Immature natural killer cell (primary cell): ENCODE results near the gene IKZF1. TPM values are rescaled to one million over a fixed set of nuclear protein-coding genes. Genes with fewer than 3 reads are reported as not detected.

Experiments used
- DNase-seq, 3 donors: peaks; one replicate each; pipeline ENCODE4 v3.0.0; 2022; ENCODE audit warnings: mixed read lengths in 1 of 3
- H3K27ac Mint-ChIP-seq, 6 donors: one replicate each; pipeline ENCODE4 v1.8.0; 2020; ENCODE audit warnings: mixed read lengths in 6 of 6, mild to moderate bottlenecking in 5 of 6, inconsistent platforms in 4 of 6, moderate library complexity in 3 of 6
- H3K27me3 Mint-ChIP-seq, 3 donors: one replicate each; pipeline ENCODE4 v1.8.0; 2020 to 2021; ENCODE audit warnings: low read depth in 3 of 3, mild to moderate bottlenecking in 3 of 3, mixed read lengths in 3 of 3, moderate library complexity in 3 of 3, inconsistent platforms in 1 of 3
- H3K36me3 Mint-ChIP-seq, 3 donors: one replicate each; pipeline ENCODE4 v1.8.0; 2020; ENCODE audit warnings: mixed read lengths in 3 of 3, inconsistent platforms in 2 of 3, mild to moderate bottlenecking in 2 of 3
- H3K4me1 Mint-ChIP-seq, 2 donors: one replicate each; pipeline ENCODE4 v1.8.0; 2020; ENCODE audit warnings: inconsistent platforms in 2 of 2, mild to moderate bottlenecking in 2 of 2, mixed read lengths in 2 of 2, moderate library complexity in 1 of 2
- H3K4me3 Mint-ChIP-seq, 5 donors: one replicate each; pipeline ENCODE4 v1.8.0; 2020; ENCODE audit warnings: mild to moderate bottlenecking in 5 of 5, mixed read lengths in 5 of 5, inconsistent platforms in 3 of 5, moderate library complexity in 3 of 5
- H3K9me3 Mint-ChIP-seq, 6 donors: one replicate each; pipeline ENCODE4 v1.8.0; 2020; ENCODE audit warnings: mild to moderate bottlenecking in 6 of 6, mixed read lengths in 6 of 6, inconsistent platforms in 4 of 6, moderate library complexity in 3 of 6
- polyA plus RNA-seq, 3 donors: library from polyadenylated mRNA; unstranded; fragments of 300-500 nt; fragmentation: Illumina TruSeq; gene quantifications; one replicate each; pipeline ENCODE4 v1.2.3, GENCODE V29; 2021

The IKZF1 gene
- polyA plus RNA-seq, 3 donors from 2014 or later = 79.5 to 307 (median 91.3) TPM

DNA sequence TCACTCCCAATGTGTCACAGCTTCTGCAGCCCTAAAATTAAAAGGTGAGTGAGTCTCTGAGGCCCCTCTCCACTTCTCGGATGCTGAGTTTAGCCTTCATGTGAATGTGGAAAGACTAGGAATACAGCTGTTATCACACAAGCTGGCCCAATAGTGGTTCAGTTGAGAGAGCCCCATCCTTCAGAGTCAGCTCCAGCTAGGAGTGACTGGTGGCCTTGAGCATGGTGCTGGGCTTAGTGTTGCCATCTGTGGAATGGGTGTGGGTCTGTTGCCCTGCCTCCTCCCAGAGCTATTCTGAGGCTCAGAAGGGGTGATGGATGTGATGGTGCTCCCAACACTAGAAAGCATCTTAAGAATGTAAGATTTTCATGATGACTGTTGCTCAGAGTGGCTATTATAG, 89.8 kb downstream of the IKZF1 start:
- Mint-ChIP-seq H3K4me1 (peaks cover 82 to 98% of the 10 kb centered on the region in 2 donors), H3K9me3 (no peaks in the 10 kb centered on the region), H3K4me3 (peak overlapping the region; percentile 66 to 84 (median 74)), H3K27ac (peak overlapping the region; percentile 82 to 96 (median 90)), H3K27me3 (peaks cover 0 to 24% (median 11%) of the 10 kb centered on the region in 3 donors), H3K36me3 (peaks cover 26 to 65% (median 49%) of the 10 kb centered on the region in 3 donors)
- no peak for DNase-seq

DNA sequence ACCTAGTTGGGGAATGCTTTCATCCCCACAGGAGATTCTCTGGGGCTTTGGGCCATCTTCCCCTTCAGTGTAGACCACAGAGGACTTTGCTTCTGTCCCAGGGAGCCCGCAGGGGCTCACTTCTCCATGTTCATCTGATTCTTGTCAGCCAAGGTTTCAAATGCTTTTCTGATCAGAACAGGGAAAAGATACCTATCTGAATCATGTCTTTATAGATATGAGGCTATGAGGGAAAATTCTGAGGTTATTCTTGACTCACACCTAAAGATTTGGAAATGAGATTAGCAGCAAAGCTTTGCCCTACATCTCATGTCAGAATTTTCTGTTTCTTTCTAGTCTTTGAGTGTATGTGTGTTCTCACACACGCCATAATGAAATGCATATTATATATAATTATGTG, 92.3 kb downstream of the IKZF1 start:
- H3K4me3 Mint-ChIP-seq = peak overlapping the region; percentile 41 to 69 (median 66)
- H3K36me3 Mint-ChIP-seq = peaks cover 34 to 63% (median 42%) of the 10 kb centered on the region in 3 donors
- DNase-seq = no peak
- no peaks in the 10 kb centered on the region for H3K9me3 Mint-ChIP-seq
- H3K27me3 Mint-ChIP-seq = peaks cover 3 to 27% (median 7%) of the 10 kb centered on the region in 3 donors
- H3K27ac Mint-ChIP-seq = peak overlapping the region; percentile 66 to 92 (median 88)
- H3K4me1 Mint-ChIP-seq = peaks cover 73 to 82% of the 10 kb centered on the region in 2 donors

DNA sequence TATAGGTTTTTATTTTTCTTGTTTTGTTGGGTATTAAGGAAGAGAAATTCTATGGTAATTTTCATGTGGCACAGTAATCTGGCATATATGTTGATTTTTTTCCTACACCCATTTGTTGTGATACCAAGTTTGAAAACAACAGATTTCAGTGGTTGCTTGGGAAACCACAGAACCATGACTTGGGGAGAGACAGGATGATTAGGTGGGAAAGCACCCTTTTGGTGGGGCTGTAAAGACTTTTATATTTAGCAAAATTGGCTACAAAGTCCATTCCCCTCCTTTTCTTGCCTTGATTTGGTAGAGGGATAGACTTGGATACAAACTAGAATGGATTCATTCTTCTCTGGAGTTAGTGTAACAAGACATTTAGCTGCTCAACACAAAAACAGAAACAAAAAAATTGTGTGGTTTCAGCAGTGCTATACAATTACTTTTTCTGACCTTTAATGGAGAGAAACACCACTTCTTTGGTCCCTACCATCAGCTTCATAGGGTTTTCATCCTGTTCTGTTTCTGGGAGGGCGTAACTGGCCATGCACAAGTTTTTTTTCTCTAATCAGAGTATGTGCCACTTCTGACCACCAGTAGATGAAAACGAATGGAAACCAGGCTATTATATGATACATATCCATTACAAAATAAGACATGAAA, 92.9 kb downstream of the IKZF1 start:
- H3K27me3 Mint-ChIP-seq = peaks cover 3 to 27% (median 7%) of the 10 kb centered on the region in 3 donors
- H3K9me3 Mint-ChIP-seq = no peaks in the 10 kb centered on the region
- H3K36me3 Mint-ChIP-seq = peaks cover 29 to 58% (median 39%) of the 10 kb centered on the region in 3 donors
- DNase-seq = peak; percentile 39 to 43 (median 40)
- H3K27ac Mint-ChIP-seq = peak overlapping the region; percentile 66 to 92 (median 88)
- H3K4me3 Mint-ChIP-seq = peak overlapping the region; percentile 54 to 69 (median 66)
- peaks cover 68 to 82% of the 10 kb centered on the region in 2 donors for H3K4me1 Mint-ChIP-seq

DNA sequence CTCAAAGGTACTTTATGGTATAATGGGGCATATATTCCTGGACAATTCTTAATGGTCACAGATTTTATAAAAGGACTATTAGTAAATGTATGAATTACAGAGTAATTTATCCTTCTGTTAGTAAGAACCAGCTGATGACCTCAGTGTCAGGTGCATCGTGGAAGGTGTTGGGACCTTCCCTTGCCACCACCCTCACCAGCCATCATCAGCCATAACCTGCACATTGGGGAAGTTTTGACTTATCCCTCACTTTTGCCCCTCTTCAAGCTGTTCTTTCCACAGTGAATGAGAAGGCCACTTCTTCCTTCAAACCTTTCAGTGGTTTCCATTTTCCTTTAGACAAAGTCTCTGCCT, 93.4 kb downstream of the IKZF1 start:
- peaks cover 24 to 53% (median 34%) of the 10 kb centered on the region in 3 donors for H3K36me3 Mint-ChIP-seq
- peak overlapping the region; percentile 66 to 92 (median 88) for H3K27ac Mint-ChIP-seq
- no peak for DNase-seq
- no peaks in the 10 kb centered on the region for H3K9me3 Mint-ChIP-seq
- peak overlapping the region; percentile 4 to 69 (median 65) for H3K4me3 Mint-ChIP-seq
- H3K4me1 Mint-ChIP-seq = peaks cover 64 to 82% of the 10 kb centered on the region in 2 donors
- peaks cover 3 to 29% (median 7%) of the 10 kb centered on the region in 3 donors for H3K27me3 Mint-ChIP-seq

DNA sequence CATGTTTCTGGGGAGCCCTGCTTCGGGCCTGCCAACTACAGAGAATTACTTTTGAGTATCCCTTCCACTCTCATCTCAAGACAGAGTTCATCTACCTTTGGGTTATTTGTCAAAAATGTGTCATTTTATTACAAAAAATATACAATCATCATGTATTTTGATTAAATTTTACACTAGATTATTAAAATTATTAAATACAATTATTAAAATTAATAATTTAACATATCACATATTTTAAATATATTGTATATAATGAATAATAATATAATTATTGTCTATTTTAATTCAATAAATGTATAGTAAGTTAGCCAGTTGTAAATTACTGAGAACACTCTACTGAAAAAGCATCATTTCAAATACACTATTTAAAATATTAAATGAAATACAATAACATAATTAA, 94.7 kb downstream of the IKZF1 start:
- Mint-ChIP-seq H3K4me1 (peaks cover 60 to 82% of the 10 kb centered on the region in 2 donors), H3K9me3 (no peaks in the 10 kb centered on the region), H3K36me3 (peaks cover 21 to 50% (median 33%) of the 10 kb centered on the region in 3 donors), H3K27me3 (peaks cover 3 to 21% (median 3%) of the 10 kb centered on the region in 3 donors), H3K27ac (peak overlapping the region; percentile 49 to 92 (median 86)), H3K4me3 (no peak overlapping the region)
- DNase-seq = no peak

DNA sequence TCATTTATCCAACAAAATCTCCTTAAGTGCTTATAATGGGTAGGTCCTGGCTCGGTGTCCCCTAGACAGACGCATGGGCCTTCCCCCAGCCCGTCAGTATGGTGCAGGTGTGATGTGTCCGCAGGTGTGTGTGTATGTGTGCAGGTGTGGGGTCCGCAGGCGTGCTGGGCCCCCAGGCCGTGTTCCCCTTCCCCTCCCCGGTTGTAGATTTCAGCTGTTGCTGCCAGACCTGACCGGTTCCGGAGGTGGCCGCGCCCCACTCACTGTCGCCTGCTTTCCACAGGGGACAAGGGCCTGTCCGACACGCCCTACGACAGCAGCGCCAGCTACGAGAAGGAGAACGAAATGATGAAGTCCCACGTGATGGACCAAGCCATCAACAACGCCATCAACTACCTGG, 95.1 kb downstream of the IKZF1 start:
- H3K27ac Mint-ChIP-seq = peak overlapping the region in 1 of 6 donors; percentile 51
- H3K4me1 Mint-ChIP-seq = peaks cover 56 to 80% of the 10 kb centered on the region in 2 donors
- no peak for DNase-seq
- no peaks in the 10 kb centered on the region for H3K9me3 Mint-ChIP-seq
- H3K27me3 Mint-ChIP-seq = peaks cover 3 to 21% (median 3%) of the 10 kb centered on the region in 3 donors
- no peak overlapping the region for H3K4me3 Mint-ChIP-seq
- H3K36me3 Mint-ChIP-seq = peaks cover 18 to 53% (median 33%) of the 10 kb centered on the region in 3 donors

DNA sequence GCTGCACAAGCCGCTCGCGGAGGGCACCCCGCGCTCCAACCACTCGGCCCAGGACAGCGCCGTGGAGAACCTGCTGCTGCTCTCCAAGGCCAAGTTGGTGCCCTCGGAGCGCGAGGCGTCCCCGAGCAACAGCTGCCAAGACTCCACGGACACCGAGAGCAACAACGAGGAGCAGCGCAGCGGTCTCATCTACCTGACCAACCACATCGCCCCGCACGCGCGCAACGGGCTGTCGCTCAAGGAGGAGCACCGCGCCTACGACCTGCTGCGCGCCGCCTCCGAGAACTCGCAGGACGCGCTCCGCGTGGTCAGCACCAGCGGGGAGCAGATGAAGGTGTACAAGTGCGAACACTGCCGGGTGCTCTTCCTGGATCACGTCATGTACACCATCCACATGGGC, 95.6 kb downstream of the IKZF1 start:
- H3K4me1 Mint-ChIP-seq = peaks cover 54 to 75% of the 10 kb centered on the region in 2 donors
- no peaks in the 10 kb centered on the region for H3K9me3 Mint-ChIP-seq
- H3K4me3 Mint-ChIP-seq = no peak overlapping the region
- peaks cover 3 to 21% (median 3%) of the 10 kb centered on the region in 3 donors for H3K27me3 Mint-ChIP-seq
- H3K27ac Mint-ChIP-seq = peak overlapping the region in 1 of 6 donors; percentile 27
- H3K36me3 Mint-ChIP-seq = peaks cover 16 to 53% (median 33%) of the 10 kb centered on the region in 3 donors
- no peak for DNase-seq

DNA sequence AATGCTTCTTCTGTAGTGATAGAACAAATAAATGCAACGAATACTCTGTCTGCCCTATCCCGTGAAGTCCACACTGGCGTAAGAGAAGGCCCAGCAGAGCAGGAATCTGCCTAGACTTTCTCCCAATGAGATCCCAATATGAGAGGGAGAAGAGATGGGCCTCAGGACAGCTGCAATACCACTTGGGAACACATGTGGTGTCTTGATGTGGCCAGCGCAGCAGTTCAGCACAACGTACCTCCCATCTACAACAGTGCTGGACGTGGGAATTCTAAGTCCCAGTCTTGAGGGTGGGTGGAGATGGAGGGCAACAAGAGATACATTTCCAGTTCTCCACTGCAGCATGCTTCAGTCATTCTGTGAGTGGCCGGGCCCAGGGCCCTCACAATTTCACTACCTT, 99.9 kb downstream of the IKZF1 start:
- Mint-ChIP-seq H3K36me3 (peaks cover 11 to 33% (median 22%) of the 10 kb centered on the region in 3 donors), H3K4me1 (peaks cover 45 to 75% of the 10 kb centered on the region in 2 donors), H3K4me3 (no peak overlapping the region), H3K9me3 (no peaks in the 10 kb centered on the region), H3K27ac (peak overlapping the region; percentile 25 to 75 (median 45)), H3K27me3 (peaks cover 11 to 18% (median 16%) of the 10 kb centered on the region in 3 donors)
- no peak for DNase-seq

DNA sequence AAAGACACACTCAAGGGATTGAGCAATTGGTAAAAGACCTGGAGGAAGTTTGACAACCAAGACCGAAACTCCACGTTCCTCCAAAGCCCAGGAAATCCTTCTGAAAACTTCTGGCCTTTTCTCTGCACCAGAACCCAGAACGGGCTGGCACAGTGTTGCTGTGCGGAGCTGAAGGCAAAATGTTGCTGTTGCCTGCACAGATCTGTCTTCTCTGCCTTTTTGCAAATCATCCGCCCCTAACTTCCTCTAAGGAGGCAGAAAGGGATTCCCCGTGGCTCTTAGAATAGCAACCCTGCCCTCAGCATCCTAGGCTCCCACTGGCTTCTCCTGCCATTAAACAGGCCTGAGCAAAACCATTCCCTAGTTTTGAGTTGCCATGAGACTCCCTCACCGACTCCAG, 100.7 kb downstream of the IKZF1 start:
- Mint-ChIP-seq H3K9me3 (no peaks in the 10 kb centered on the region), H3K27ac (peak overlapping the region; percentile 19 to 84 (median 68)), H3K36me3 (peaks cover 11 to 29% (median 18%) of the 10 kb centered on the region in 3 donors), H3K4me1 (peaks cover 48 to 83% of the 10 kb centered on the region in 2 donors), H3K27me3 (peaks cover 11 to 21% (median 12%) of the 10 kb centered on the region in 3 donors), H3K4me3 (no peak overlapping the region)
- DNase-seq = no peak

DNA sequence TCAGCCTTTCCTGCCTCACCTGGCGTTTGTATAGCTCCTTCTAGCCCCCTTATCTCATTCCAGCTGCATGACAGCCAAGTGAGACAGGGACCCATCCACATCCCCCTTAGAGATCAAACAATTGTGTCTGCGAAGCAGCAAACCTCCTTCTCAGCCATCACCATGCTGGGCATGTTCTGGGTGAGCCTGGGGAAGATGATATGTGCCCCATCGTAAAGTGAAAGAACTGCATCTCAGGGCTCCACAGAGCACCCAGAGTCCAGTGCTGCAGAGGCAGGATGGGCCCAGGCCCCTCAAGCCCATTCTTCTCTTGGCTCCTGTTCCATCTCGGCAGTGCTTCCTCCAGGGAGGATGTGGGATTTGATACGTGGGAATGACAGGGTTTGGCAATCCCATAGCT, 102.4 kb downstream of the IKZF1 start:
- Mint-ChIP-seq H3K27me3 (peaks cover 8 to 20% (median 8%) of the 10 kb centered on the region in 3 donors), H3K4me3 (no peak overlapping the region), H3K4me1 (peaks cover 49 to 83% of the 10 kb centered on the region in 2 donors), H3K36me3 (peaks cover 0 to 12% (median 9%) of the 10 kb centered on the region in 3 donors), H3K27ac (peak overlapping the region; percentile 42 to 90 (median 74)), H3K9me3 (no peaks in the 10 kb centered on the region)
- no peak for DNase-seq

DNA sequence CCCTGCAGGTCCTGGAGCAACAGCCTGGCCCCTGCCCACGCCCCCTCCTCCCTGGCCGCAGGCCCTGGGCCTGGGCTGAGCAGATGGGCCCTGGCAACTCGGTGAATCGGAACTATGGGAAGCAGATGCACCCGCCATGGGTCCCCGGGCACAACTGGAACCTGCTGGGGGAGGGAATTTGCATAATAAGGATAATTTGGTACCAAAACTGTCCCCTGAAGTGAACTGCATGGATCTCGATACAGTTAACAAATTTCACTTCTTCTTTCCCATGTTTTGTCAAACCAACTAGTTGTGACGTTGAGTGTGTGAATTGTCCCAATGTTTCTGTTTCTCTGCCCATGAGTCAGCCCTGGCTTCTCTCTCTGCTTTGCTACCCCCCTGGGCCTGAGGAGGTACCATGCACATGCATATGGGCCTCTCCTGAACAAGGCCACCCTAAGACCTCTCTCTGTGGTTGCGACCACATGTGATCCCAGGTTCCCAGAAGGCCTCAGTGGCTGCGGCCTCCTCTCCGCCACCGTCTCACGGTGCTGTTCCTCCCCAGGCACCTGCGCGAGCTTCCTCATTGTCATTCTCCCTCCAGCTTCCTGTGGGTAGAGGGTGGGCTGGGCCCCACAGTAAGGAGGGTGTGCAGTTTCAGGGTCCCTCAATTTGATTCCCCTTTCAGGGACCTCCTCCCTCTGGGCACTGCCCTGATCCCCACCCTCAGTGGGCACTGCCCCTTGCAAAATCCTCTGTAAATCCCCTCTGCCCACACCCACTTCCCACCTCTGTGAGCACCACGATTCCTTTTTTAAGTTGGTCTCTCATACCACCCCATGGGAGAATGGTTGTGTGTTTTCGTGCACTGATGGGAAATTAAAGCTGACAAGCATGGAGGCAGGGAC, 105.6 kb downstream of the IKZF1 start:
- no peak for DNase-seq
- peaks cover 40 to 57% of the 10 kb centered on the region in 2 donors for H3K4me1 Mint-ChIP-seq
- H3K27me3 Mint-ChIP-seq = peaks cover 8 to 22% (median 9%) of the 10 kb centered on the region in 3 donors
- H3K4me3 Mint-ChIP-seq = no peak overlapping the region
- peaks cover 0 to 5% (median 0%) of the 10 kb centered on the region in 3 donors for H3K36me3 Mint-ChIP-seq
- no peaks in the 10 kb centered on the region for H3K9me3 Mint-ChIP-seq
- H3K27ac Mint-ChIP-seq = peak overlapping the region; percentile 26 to 74 (median 65)

DNA sequence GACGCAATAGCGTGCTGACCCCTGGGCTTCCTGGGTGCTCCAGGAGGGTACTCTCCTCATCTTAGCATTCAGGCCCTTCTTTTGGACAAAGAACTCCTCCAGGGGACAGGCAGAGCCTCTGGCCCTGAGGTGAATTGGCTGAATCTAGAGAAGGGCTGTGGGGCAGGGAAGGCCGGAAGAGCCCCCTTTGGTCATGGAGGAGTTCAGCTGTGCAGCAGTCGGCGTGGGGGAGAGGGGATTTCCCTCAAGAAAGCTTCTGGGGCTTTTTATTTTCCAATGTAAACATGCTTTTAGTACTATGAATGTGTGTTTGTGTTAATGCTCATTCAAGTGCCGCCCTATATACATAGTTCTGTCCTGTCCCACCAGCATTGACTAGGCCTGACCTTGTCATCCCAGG, 106.8 kb downstream of the IKZF1 start:
- Mint-ChIP-seq H3K4me3 (peak overlapping the region in 1 of 5 donors; percentile 15), H3K27me3 (peaks cover 5 to 23% (median 9%) of the 10 kb centered on the region in 3 donors), H3K9me3 (no peaks in the 10 kb centered on the region), H3K27ac (peak overlapping the region in 4 of 6 donors; percentile 28 to 74 (median 52)), H3K4me1 (peaks cover 33 to 49% of the 10 kb centered on the region in 2 donors), H3K36me3 (peaks cover 0 to 5% (median 3%) of the 10 kb centered on the region in 3 donors)
- DNase-seq = no peak

DNA sequence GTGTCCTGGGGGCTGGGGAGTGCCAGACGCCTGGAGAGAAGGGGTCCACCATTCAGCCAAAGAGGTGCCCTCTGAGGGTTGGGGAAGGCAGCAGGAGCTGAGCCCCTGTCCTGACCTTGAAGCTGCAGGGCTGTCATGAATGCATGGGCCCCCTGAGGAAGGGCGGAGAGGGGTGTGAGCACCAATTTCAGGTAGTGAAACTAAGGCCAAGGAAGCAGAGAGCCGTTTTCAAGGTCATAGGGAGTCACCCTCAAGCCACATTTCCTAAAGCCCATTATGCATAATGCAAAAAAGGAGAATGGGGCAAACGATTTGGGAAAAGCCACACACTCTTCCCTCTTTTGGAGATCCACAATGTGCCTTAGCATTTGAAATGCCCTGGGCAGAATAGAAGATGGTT, 108.5 kb downstream of the IKZF1 start:
- peaks cover 3 to 20% (median 11%) of the 10 kb centered on the region in 3 donors for H3K27me3 Mint-ChIP-seq
- no peak overlapping the region for H3K27ac Mint-ChIP-seq
- DNase-seq = no peak
- H3K36me3 Mint-ChIP-seq = peaks cover 0 to 5% (median 3%) of the 10 kb centered on the region in 3 donors
- H3K9me3 Mint-ChIP-seq = no peaks in the 10 kb centered on the region
- peaks cover 23 to 32% of the 10 kb centered on the region in 2 donors for H3K4me1 Mint-ChIP-seq
- H3K4me3 Mint-ChIP-seq = no peak overlapping the region
